GM12874 (cell line): ENCODE measurements around the gene CEP350.

Experiments used
- CTCF ChIP-seq: IDR thresholded peaks from 2 replicates; pipeline ENCODE4 v1.5.1; 2011; ENCODE audit warnings: low read depth, mild to moderate bottlenecking, control low read depth, low read length, moderate library complexity; ENCODE audit not compliant: insufficient read depth

Gene CEP350

DNA sequence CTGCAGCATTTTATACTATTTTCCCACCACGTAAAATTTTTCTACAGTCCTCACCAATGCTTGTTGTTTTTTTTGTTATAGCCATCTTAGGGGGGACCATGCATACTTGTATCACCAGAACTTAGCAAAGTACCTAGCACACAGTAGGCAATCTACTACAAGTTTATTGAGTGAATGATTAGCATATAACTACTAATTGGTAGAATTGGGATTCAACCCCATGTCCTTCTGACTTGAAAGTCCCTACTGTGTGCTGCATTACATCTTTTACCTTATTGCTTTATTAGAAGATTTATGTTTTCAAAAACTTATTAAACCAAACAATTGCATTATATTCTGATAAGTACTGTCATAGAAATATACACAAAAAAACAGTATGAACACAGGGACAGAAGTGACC lies 92.1 kb downstream of the CEP350 start:
- no peak for TF ChIP-seq CTCF

- TF ChIP-seq CTCF: no peak
These were observed 99.3 kb downstream of the CEP350 start for GRCh38 chr1:180053594-180054567.

DNA sequence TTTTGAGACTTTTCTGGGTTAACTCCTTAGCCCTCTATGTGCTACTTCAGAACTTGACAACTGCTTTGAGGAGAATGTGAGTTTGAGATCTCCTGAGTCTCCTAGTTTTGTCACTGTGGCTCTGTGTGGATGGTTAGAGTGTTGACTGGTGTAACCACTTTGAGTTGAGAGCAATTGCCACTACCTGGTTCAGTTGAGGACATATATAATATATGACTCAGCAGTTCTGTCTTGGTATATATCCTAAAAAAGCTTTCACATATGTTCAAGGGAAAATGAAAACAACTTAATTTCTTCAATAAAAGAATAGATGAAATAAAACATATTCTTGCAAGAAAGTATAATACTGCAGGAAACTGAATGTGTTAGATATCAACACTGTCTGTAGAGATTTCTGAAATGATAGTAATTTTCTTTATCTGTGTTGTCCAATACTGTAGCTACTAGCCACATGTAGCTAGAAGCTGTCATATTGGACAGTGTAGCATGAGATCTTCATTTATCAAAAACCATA lies 103.3 kb downstream of the CEP350 start:
- no peak for TF ChIP-seq CTCF

DNA sequence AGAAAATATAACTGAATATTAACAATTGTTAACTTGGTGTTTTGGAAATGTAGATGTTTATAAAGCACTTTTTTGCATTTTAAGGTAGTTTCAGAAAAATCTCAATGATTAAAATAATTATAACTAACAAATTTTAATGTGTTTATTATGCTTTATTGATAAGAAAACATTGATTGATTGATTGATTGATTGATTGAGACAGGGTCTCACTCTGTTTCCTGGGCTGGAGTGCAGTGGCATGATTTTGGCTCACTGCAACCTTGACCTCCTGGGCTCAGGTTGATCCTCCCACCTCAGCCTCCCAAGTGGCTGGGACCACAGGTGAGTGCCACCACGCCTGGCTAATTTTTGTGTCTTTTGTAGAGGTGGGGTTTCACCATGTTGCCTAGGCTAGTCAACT lies 106.4 kb downstream of the CEP350 start:
- no peak for TF ChIP-seq CTCF

GRCh38 chr1:180062452-180062971 lies 107.9 kb downstream of the CEP350 start:
- TF ChIP-seq CTCF: no peak

- no peak for TF ChIP-seq CTCF
These were observed 110.8 kb downstream of the CEP350 start for GRCh38 chr1:180065408-180065807.

DNA sequence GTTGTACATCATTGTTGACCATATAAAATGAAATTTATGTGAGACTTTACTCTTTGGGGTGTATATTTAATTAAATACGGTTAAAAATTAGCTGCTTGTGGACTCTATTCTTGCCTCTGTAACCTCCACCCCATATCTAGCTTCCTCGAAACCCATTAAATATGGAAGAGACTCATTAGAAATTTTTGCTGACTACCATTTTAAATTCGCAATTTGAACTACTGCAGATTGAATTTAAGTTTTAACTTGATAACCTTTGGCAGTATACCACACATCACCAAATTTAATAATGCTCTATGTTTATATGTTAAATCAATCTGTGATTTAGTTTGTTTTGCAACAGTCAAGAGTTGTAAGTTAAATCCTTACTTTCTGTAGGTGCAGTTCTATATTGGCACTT lies 111.5 kb downstream of the CEP350 start:
- TF ChIP-seq CTCF: no peak
